ENCODE results near the gene ADAM12. TPM values are rescaled to one million over a fixed set of nuclear protein-coding genes. Genes with fewer than 3 reads are reported as not detected.

Gene ADAM12
- total and polyA plus RNA-seq, 10 of the 15 experiments (the other 5 are each of a cell fraction or from before 2014, with no cell fraction given): under 0.01 to 0.62 (median 0.04) TPM; not detected in 5

GRCh38 chr10:126187399-126187798 is 200.9 kb downstream of the ADAM12 start (continued):
- TF ChIP-seq, protein P1, sequence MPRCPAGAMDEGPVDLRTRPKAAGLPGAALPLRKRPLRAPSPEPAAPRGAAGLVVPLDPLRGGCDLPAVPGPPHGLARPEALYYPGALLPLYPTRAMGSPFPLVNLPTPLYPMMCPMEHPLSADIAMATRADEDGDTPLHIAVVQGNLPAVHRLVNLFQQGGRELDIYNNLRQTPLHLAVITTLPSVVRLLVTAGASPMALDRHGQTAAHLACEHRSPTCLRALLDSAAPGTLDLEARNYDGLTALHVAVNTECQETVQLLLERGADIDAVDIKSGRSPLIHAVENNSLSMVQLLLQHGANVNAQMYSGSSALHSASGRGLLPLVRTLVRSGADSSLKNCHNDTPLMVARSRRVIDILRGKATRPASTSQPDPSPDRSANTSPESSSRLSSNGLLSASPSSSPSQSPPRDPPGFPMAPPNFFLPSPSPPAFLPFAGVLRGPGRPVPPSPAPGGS (IDR thresholded peaks at IDR 0.05; ENCODE audit: borderline replicate concordance, insufficient read depth, low read depth, low read length, poor library complexity, severe bottlenecking): no peak

GRCh38 chr10:126186766-126187165 is 201.5 kb downstream of the ADAM12 start:
- no peaks in the 10 kb centered on the region; a peak in 1 of 4 replicates for H3K27me3 ChIP-seq (replicated peaks in 1 of 2; ENCODE audit: control insufficient read depth in 2 of 2, insufficient read depth in 2 of 2, low read length in 1 of 2)
- ATAC-seq (no peak), FAIRE-seq (no peak), DNase-seq (ENCODE audit: low read depth, low spot score) (no peak)
- no peaks in the 10 kb centered on the region for H4K20me1 ChIP-seq (ENCODE audit: control insufficient read depth, insufficient read depth)
- ChIA-PET POLR2A (no interaction called here), SMC1A (ENCODE audit: uncharacterized antibody, unreplicated experiment) (no interaction called here), CTCF (no interaction called here), RAD21 (ENCODE audit: unreplicated experiment) (no interaction called here)
- no peak overlapping the region for H3K27ac ChIP-seq (ENCODE audit: control insufficient read depth, insufficient read depth)
- H3K4me3 ChIP-seq: no peak overlapping the region
- 54% methylated on average over 5 of the region's 5 CpGs for WGBS (ENCODE audit: insufficient coverage, insufficient replicate concordance, low lambda C conversion rate, missing lambda C conversion rate)
- no TSS peak for BruUV-seq (replicated peaks)
- H3K4me1 ChIP-seq (ENCODE audit: control insufficient read depth, insufficient read depth, low read length): no peaks in the 10 kb centered on the region
- intact Hi-C loops (cut with micrococcal nuclease; ENCODE audit: unreplicated experiment) (no loop called here), in situ Hi-C loops (cut with MboI) (no loop called here)
- no peaks in the 10 kb centered on the region for H3K79me2 ChIP-seq (ENCODE audit: control insufficient read depth, insufficient read depth, low read length)
- TF ChIP-seq, protein P2, sequence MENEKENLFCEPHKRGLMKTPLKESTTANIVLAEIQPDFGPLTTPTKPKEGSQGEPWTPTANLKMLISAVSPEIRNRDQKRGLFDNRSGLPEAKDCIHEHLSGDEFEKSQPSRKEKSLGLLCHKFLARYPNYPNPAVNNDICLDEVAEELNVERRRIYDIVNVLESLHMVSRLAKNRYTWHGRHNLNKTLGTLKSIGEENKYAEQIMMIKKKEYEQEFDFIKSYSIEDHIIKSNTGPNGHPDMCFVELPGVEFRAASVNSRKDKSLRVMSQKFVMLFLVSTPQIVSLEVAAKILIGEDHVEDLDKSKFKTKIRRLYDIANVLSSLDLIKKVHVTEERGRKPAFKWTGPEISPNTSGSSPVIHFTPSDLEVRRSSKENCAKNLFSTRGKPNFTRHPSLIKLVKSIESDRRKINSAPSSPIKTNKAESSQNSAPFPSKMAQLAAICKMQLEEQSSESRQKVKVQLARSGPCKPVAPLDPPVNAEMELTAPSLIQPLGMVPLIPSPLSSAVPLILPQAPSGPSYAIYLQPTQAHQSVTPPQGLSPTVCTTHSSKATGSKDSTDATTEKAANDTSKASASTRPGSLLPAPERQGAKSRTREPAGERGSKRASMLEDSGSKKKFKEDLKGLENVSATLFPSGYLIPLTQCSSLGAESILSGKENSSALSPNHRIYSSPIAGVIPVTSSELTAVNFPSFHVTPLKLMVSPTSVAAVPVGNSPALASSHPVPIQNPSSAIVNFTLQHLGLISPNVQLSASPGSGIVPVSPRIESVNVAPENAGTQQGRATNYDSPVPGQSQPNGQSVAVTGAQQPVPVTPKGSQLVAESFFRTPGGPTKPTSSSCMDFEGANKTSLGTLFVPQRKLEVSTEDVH (IDR thresholded peaks at IDR 0.05; ENCODE audit: low read depth, partially characterized antibody): no peak
- no peak for TF ChIP-seq JUND (IDR thresholded peaks at IDR 0.05; ENCODE audit: low read depth, low read length)
- no peak for TF ChIP-seq RFX5 (IDR thresholded peaks at IDR 0.05; ENCODE audit: low read depth, low read length)
- no peak for TF ChIP-seq TBL1XR1 (IDR thresholded peaks at IDR 0.05; ENCODE audit: low read depth, low read length)
- no peak for TF ChIP-seq CREM (IDR thresholded peaks at IDR 0.05; ENCODE audit: low read depth)
- H3K9me3 ChIP-seq (replicated peaks; ENCODE audit: control insufficient read depth, insufficient read depth, low read length): no peaks in the 10 kb centered on the region
- H3K9ac ChIP-seq (ENCODE audit: control insufficient read depth, insufficient read depth, low read length): no peak overlapping the region
- H2AFZ ChIP-seq (ENCODE audit: control insufficient read depth, low read depth, low read length): no peak overlapping the region
- no peaks in the 10 kb centered on the region for H3K36me3 ChIP-seq (ENCODE audit: control insufficient read depth in 2 of 2, insufficient read depth in 2 of 2, low read length in 1 of 2)
- H3K4me2 ChIP-seq (ENCODE audit: control insufficient read depth, insufficient read depth): no peak overlapping the region

All from GM12878 (cell line).